ENCODE results near the gene GNG3.
"Not testable (repeated sequence)": the region's sequence is repeated elsewhere in the genome, so short reads cannot be mapped to it uniquely, and the experiment has no call there.

GNG3 gene

GRCh38 chr11:62688491-62688890 lies 19.0 kb upstream of the GNG3 start:
- no peak for DNase-seq

GRCh38 chr11:62689421-62690183 lies 17.9 kb upstream of the GNG3 start, which contains the start of gene LRRN4CL:
Gene LRRN4CL (minus strand): TSS chr11:62689530. CDS start chr11:62688508, 1,022 bp downstream.
- DNase-seq: peak in 1 of 2 donors; percentile 46

- not testable (repeated sequence) for DNase-seq
Measured at GRCh38 chr11:62693624-62694023, 13.9 kb upstream of the GNG3 start.

- DNase-seq: peak; percentile 41 to 71
Measured at GRCh38 chr11:62694455-62695167, 12.9 kb upstream of the GNG3 start.

- no peak for DNase-seq
Measured at GRCh38 chr11:62702246-62702645, 5.2 kb upstream of the GNG3 start.

- not testable (repeated sequence) for DNase-seq
Measured at GRCh38 chr11:62703921-62704320, 3.6 kb upstream of the GNG3 start.

GRCh38 chr11:62705413-62705812 lies 2.1 kb upstream of the GNG3 start:
- no peak for DNase-seq

- peak; percentile 92 to 95 for DNase-seq
Measured at GRCh38 chr11:62705880-62706849, 1.3 kb upstream of the GNG3 start.

GRCh38 chr11:62706850-62707247 lies 627 bp upstream of the GNG3 start:
- no peak for DNase-seq

GRCh38 chr11:62708392-62708791 lies 916 bp downstream of the GNG3 start:
- no peak for DNase-seq

GRCh38 chr11:62708793-62709192 lies 1.3 kb downstream of the GNG3 start:
- no peak for DNase-seq

GRCh38 chr11:62709247-62710000 lies 1.9 kb downstream of the GNG3 start:
- DNase-seq: peak; percentile 95 to 99

- DNase-seq: no peak
Measured at GRCh38 chr11:62710001-62710345, 2.5 kb downstream of the GNG3 start.

- no peak for DNase-seq
Measured at GRCh38 chr11:62712276-62712812, 4.9 kb downstream of the GNG3 start.

- no peak for DNase-seq
Measured at GRCh38 chr11:62712861-62713260, 5.4 kb downstream of the GNG3 start.

- no peak for DNase-seq
Measured at GRCh38 chr11:62713343-62713742, 5.9 kb downstream of the GNG3 start.

GRCh38 chr11:62715150-62716130 lies 8.0 kb downstream of the GNG3 start:
- no peak for DNase-seq

- no peak for DNase-seq
Measured at GRCh38 chr11:62716206-62716605, 8.7 kb downstream of the GNG3 start.

GRCh38 chr11:62716816-62717215 lies 9.3 kb downstream of the GNG3 start:
- no peak for DNase-seq

- no peak for DNase-seq
Measured at GRCh38 chr11:62719302-62719978, 12.0 kb downstream of the GNG3 start.
